Smooth muscle cell of the coronary artery (primary cell): ENCODE data around the gene CYP2C8. TPM values are rescaled to one million over a fixed set of nuclear protein-coding genes. Genes with fewer than 3 reads are reported as not detected.

Experiments
- total RNA-seq: library from RNA; depleted of rRNA; stranded (reverse); fragments of >200 nt; gene quantifications from 2 replicates; pipeline ENCODE4 v1.2.3, GENCODE V29; 2014; ENCODE audit warnings: low replicate concordance

CYP2C8 gene
- not detected in 2 replicates for total RNA-seq

GRCh38 chr10:95069286-95069685 lies at the start of gene CYP2C8:
CYP2C8 (minus strand) TSS chr10:95069497; CDS start chr10:95069402, 95 bp downstream.

Other genes with a start within 250 kb of the CYP2C8 start
- gene CYP2C9, start 130.8 kb downstream of the CYP2C8 start, total RNA-seq, result not detected in 2 replicates
- gene ACSM6, start 124.7 kb upstream of the CYP2C8 start, total RNA-seq, result not detected in 2 replicates
- gene PDLIM1, start 221.5 kb upstream of the CYP2C8 start, total RNA-seq, result 4.6 and 35.0 TPM in 2 replicates